ENCODE measurements around the gene CECR2. TPM values are rescaled to one million over a fixed set of nuclear protein-coding genes. Genes with fewer than 3 reads are reported as not detected.

The CECR2 gene
- total and polyA plus RNA-seq, 2 of the 8 experiments (the other 6 are each of a cell fraction or from before 2014, with no cell fraction given) = 18.3 to 123 TPM

GRCh38 chr22:17581056-17581455 is 211.8 kb downstream of the CECR2 start (continued):
- TF ChIP-seq NANOG (IDR thresholded peaks at IDR 0.05; ENCODE audit: insufficient read depth, low read depth, low read length, poor library complexity, severe bottlenecking) = no peak
- TF ChIP-seq POU5F1 (IDR thresholded peaks at IDR 0.05; ENCODE audit: low read depth, low read length) = no peak
- no peak for TF ChIP-seq RNF2 (IDR thresholded peaks at IDR 0.05; ENCODE audit: borderline replicate concordance, low read depth, low read length, missing control alignments, poor library complexity, severe bottlenecking)
- TF ChIP-seq YY1 (IDR thresholded peaks at IDR 0.05; ENCODE audit: low read depth, low read length) = no peak
- TF ChIP-seq BACH1 (IDR thresholded peaks at IDR 0.05; ENCODE audit: low read length) = no peak
- TF ChIP-seq CHD1 (IDR thresholded peaks at IDR 0.05; ENCODE audit: low read depth, low read length) = no peak
- no peak for TF ChIP-seq SIX5 (IDR thresholded peaks at IDR 0.05; ENCODE audit: low read depth, low read length)
